Nephron (organoid): Measurements from ENCODE around the gene ZNF697.

ENCODE experiments used
- H3K27ac Mint-ChIP-seq, 3 experiments: 2 replicates each; pipeline ENCODE4 v1.8.0; 2020; ENCODE audit warnings: mixed read lengths in 3 of 3, mild to moderate bottlenecking in 2 of 3, moderate library complexity in 1 of 3
- H3K27me3 Mint-ChIP-seq: 2 replicates; pipeline ENCODE4 v1.8.0; 2021; ENCODE audit warnings: low read depth, mild to moderate bottlenecking, moderate library complexity, mixed read lengths
- H3K36me3 Mint-ChIP-seq: 2 replicates; pipeline ENCODE4 v1.8.0; 2020; ENCODE audit warnings: low read depth, mixed read lengths
- H3K4me1 Mint-ChIP-seq: 2 replicates; pipeline ENCODE4 v1.8.0; 2020; ENCODE audit warnings: mixed read lengths
- H3K4me3 Mint-ChIP-seq, 3 experiments: 2 replicates each; pipeline ENCODE4 v1.8.0; 2020; ENCODE audit warnings: mild to moderate bottlenecking in 3 of 3, mixed read lengths in 3 of 3, moderate library complexity in 2 of 3
- H3K9me3 Mint-ChIP-seq: 2 replicates; pipeline ENCODE4 v1.8.0; 2020; ENCODE audit warnings: mixed read lengths
- TF ChIP-seq, protein P1 (sequence below), 3 experiments: fragments of 200-600 bp; sonication (generic); IDR thresholded peaks; one replicate each; pipeline ENCODE4 v1.5.0; 2021; ENCODE audit warnings: antibody characterized with exemption in 3 of 3; ENCODE audit not compliant: unreplicated experiment in 3 of 3

Gene ZNF697

GRCh38 chr1:119647228-119647733 lies 785 bp downstream of the ZNF697 start:
- TF ChIP-seq, protein P1, sequence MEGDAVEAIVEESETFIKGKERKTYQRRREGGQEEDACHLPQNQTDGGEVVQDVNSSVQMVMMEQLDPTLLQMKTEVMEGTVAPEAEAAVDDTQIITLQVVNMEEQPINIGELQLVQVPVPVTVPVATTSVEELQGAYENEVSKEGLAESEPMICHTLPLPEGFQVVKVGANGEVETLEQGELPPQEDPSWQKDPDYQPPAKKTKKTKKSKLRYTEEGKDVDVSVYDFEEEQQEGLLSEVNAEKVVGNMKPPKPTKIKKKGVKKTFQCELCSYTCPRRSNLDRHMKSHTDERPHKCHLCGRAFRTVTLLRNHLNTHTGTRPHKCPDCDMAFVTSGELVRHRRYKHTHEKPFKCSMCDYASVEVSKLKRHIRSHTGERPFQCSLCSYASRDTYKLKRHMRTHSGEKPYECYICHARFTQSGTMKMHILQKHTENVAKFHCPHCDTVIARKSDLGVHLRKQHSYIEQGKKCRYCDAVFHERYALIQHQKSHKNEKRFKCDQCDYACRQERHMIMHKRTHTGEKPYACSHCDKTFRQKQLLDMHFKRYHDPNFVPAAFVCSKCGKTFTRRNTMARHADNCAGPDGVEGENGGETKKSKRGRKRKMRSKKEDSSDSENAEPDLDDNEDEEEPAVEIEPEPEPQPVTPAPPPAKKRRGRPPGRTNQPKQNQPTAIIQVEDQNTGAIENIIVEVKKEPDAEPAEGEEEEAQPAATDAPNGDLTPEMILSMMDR (IDR thresholded peaks at IDR 0.05; ENCODE audit: unreplicated experiment in 3 of 3): no peak
- Mint-ChIP-seq H3K4me3 (peak overlapping the region; percentile 96 to 98 (median 98)), H3K27ac (peak overlapping the region; percentile 96 to 98 (median 98)), H3K4me1 (peaks cover 41% of the 10 kb centered on the region), H3K36me3 (peaks cover 18% of the 10 kb centered on the region), H3K27me3 (no peaks in the 10 kb centered on the region), H3K9me3 (no peaks in the 10 kb centered on the region)

DNA sequence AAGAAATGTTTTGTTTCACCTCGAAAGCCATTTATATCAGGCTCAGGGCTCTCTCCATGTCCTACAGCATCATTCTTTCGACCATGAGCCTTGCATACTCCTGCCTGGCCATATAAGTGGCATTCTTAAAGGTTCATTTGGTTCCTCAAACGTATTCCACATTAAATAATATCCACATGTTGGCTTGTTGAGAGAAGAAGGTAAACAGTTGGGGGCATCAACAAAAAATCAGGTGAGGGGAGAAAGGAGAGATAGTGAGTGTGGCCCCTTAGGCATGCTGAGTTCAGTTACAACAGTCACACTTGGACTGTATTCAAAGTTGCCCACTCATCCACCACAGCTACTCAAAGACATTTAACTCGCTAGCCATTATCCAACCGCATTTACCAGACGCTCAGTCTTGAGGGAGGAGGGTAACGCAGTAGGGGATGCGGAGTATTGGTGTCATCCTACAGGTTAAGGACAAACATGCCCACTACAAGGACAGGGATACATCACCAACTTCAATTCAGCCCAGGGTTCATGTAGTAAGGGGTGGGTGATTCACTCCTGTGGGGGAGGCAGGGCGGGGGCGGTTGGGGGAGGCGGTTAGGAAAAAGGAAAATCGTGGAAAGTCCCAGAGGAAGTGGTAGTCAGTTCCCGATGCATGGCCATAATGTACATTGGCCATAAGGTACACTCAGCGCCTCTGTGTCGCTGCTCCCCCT lies 1.4 kb downstream of the ZNF697 start:
- H3K4me3 Mint-ChIP-seq: peak overlapping the region; percentile 96 to 98 (median 98)
- TF ChIP-seq, protein P1 (IDR thresholded peaks at IDR 0.05; ENCODE audit: unreplicated experiment in 3 of 3): no peak
- peaks cover 24% of the 10 kb centered on the region for H3K36me3 Mint-ChIP-seq

GRCh38 chr1:119639109-119639508 lies 9.0 kb downstream of the ZNF697 start:
- TF ChIP-seq, protein P1 (IDR thresholded peaks at IDR 0.05; ENCODE audit: unreplicated experiment in 3 of 3): no peak

More for the DNA sequence above, 1.4 kb downstream of the ZNF697 start:
- peak overlapping the region; percentile 96 to 98 (median 98) for H3K27ac Mint-ChIP-seq
- H3K9me3 Mint-ChIP-seq: no peaks in the 10 kb centered on the region
- H3K4me1 Mint-ChIP-seq: peaks cover 41% of the 10 kb centered on the region
- no peaks in the 10 kb centered on the region for H3K27me3 Mint-ChIP-seq

DNA sequence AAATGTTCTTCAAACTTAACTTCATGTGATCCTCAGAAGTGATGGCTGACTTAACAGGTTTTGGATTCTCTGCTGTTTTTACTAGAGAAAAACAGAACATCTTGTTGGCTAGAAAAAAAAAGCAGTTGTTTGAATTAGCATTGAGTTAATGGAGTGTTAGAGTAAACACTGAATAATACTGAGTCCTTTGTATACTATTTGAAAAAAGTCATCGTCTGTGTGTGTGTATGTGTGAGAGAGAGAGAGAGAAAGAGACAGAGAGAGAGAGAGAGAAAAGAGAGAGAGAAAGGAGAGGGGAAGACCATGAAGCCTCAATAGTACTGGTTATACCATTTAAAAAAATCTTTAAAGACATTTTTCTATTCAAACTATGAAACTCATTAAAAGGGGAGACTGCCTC lies 10.4 kb downstream of the ZNF697 start:
- Mint-ChIP-seq H3K27me3 (no peaks in the 10 kb centered on the region), H3K9me3 (no peaks in the 10 kb centered on the region), H3K36me3 (peaks cover 22% of the 10 kb centered on the region), H3K27ac (no peak overlapping the region), H3K4me3 (no peak overlapping the region), H3K4me1 (peaks cover 23% of the 10 kb centered on the region)
- TF ChIP-seq, protein P1 (IDR thresholded peaks at IDR 0.05; ENCODE audit: unreplicated experiment in 3 of 3): no peak

More at GRCh38 chr1:119639109-119639508, 9.0 kb downstream of the ZNF697 start:
- H3K4me3 Mint-ChIP-seq: no peak overlapping the region
- H3K27me3 Mint-ChIP-seq: no peaks in the 10 kb centered on the region
- no peak overlapping the region for H3K27ac Mint-ChIP-seq
- peaks cover 23% of the 10 kb centered on the region for H3K4me1 Mint-ChIP-seq
- no peaks in the 10 kb centered on the region for H3K9me3 Mint-ChIP-seq
- peaks cover 36% of the 10 kb centered on the region for H3K36me3 Mint-ChIP-seq

- TF ChIP-seq, protein P1 (IDR thresholded peaks at IDR 0.05; ENCODE audit: unreplicated experiment in 3 of 3): no peak
- Mint-ChIP-seq H3K9me3 (no peaks in the 10 kb centered on the region), H3K4me1 (peaks cover 31% of the 10 kb centered on the region), H3K4me3 (no peak overlapping the region), H3K36me3 (peaks cover 11% of the 10 kb centered on the region), H3K27me3 (no peaks in the 10 kb centered on the region), H3K27ac (no peak overlapping the region)
These were observed 11.5 kb downstream of the ZNF697 start for GRCh38 chr1:119636491-119637089.
